Uterus (tissue), 4 donors: ENCODE measurements around the gene MUCL1. TPM values are rescaled to one million over a fixed set of nuclear protein-coding genes. Genes with fewer than 3 reads are reported as not detected.

Source experiments
- DNase-seq, 2 donors: peaks; one replicate each; pipeline ENCODE4 v3.0.0-alpha.2; 2019 to 2020
- H3K27ac ChIP-seq, 2 donors: fragments of 200-600 bp; sonication (generic); 1 replicate in 1 of 2; 2 replicates in 1 of 2; pipeline ENCODE4 v1.5.1; 2016 to 2018
- H3K27me3 ChIP-seq, 2 donors: fragments of 200-600 bp; sonication (generic); one replicate each; pipeline ENCODE4 v1.5.1; 2018 to 2019; ENCODE audit warnings: control low read depth in 1 of 2
- H3K36me3 ChIP-seq, 2 donors: fragments of 200-600 bp; sonication (generic); one replicate each; pipeline ENCODE4 v1.5.1; 2019; ENCODE audit warnings: control low read depth in 1 of 2
- H3K4me1 ChIP-seq, 2 donors: fragments of 200-600 bp; sonication (generic); one replicate each; pipeline ENCODE4 v1.5.1; 2018 to 2019; ENCODE audit warnings: control low read depth in 1 of 2
- H3K4me3 ChIP-seq, 2 donors: fragments of 200-600 bp; sonication (generic); 1 replicate in 1 of 2; 2 replicates in 1 of 2; pipeline ENCODE4 v1.5.1; 2018 to 2019; ENCODE audit warnings: mild to moderate bottlenecking in 1 of 2
- H3K9me3 ChIP-seq, 2 donors: fragments of 200-600 bp; sonication (generic); one replicate each; pipeline ENCODE4 v1.5.1; 2019; ENCODE audit warnings: control low read depth in 1 of 2
- POLR2A ChIP-seq, 2 donors: fragments of 450-650 bp; IDR thresholded peaks; one replicate each; pipeline ENCODE4 v1.6.1; 2016; ENCODE audit warnings: antibody characterized with exemption in 2 of 2, mild to moderate bottlenecking in 1 of 2, moderate library complexity in 1 of 2
- intact Hi-C: fragments of 100-400 bp; cut with DNase I; formaldehyde crosslinking; loops from one replicate; pipeline ENCODE4 v1.15.1; 2023; ENCODE audit warnings: low total_unique reads
- total RNA-seq, 4 donors: library from RNA; depleted of rRNA in 3 of 4; stranded (reverse); fragments of >200 nt in 3 of 4; gene quantifications; one replicate each; pipeline versions ENCODE4 v1.1.0 to v1.2.4, GENCODE V29; 2014 to 2023
- TF ChIP-seq, protein P1 (sequence below), 4 experiments: fragments of 200-600 bp in 2 of 4; fragments of 450-650 bp in 2 of 4; sonication (generic) in 2 of 4; IDR thresholded peaks; one replicate each; pipeline ENCODE4 v1.5.1; 2016 to 2019; ENCODE audit warnings: antibody characterized with exemption in 4 of 4, mild to moderate bottlenecking in 2 of 4, moderate library complexity in 1 of 4
- donor health status: DM: yes; HTN: yes; CAD: no.

Gene MUCL1
- total RNA-seq, 4 donors from 2014 or later: not detected

DNA sequence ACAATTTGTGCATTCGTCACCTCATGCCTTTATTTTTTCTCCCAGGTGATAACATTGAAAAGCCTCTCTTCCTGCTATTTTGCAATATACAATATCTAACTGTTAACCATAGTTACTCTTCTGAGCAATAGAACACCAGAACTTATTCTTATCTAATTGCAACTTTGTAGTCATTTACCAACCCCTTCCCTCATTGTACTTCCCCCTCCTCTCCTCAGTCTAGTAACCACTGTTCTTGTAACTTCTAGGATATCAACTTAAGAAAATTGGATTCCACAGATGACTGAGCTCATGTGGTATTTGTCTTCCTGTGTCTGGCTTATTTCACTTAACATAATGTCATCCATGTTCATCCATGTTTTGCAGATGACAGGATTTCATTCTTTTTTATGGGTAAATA, 7.6 kb downstream of the MUCL1 start:
- Histone ChIP-seq H3K4me3 (no peak overlapping the region), H3K9me3 (no peaks in the 10 kb centered on the region), H3K4me1 (no peaks in the 10 kb centered on the region), H3K36me3 (no peaks in the 10 kb centered on the region), H3K27me3 (no peaks in the 10 kb centered on the region), H3K27ac (no peak overlapping the region)
- DNase-seq: no peak
- intact Hi-C loops: no loop called here
- TF ChIP-seq, protein P1, sequence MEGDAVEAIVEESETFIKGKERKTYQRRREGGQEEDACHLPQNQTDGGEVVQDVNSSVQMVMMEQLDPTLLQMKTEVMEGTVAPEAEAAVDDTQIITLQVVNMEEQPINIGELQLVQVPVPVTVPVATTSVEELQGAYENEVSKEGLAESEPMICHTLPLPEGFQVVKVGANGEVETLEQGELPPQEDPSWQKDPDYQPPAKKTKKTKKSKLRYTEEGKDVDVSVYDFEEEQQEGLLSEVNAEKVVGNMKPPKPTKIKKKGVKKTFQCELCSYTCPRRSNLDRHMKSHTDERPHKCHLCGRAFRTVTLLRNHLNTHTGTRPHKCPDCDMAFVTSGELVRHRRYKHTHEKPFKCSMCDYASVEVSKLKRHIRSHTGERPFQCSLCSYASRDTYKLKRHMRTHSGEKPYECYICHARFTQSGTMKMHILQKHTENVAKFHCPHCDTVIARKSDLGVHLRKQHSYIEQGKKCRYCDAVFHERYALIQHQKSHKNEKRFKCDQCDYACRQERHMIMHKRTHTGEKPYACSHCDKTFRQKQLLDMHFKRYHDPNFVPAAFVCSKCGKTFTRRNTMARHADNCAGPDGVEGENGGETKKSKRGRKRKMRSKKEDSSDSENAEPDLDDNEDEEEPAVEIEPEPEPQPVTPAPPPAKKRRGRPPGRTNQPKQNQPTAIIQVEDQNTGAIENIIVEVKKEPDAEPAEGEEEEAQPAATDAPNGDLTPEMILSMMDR (IDR thresholded peaks at IDR 0.05): no peak
- no peak for TF ChIP-seq POLR2A (IDR thresholded peaks at IDR 0.05)

DNA sequence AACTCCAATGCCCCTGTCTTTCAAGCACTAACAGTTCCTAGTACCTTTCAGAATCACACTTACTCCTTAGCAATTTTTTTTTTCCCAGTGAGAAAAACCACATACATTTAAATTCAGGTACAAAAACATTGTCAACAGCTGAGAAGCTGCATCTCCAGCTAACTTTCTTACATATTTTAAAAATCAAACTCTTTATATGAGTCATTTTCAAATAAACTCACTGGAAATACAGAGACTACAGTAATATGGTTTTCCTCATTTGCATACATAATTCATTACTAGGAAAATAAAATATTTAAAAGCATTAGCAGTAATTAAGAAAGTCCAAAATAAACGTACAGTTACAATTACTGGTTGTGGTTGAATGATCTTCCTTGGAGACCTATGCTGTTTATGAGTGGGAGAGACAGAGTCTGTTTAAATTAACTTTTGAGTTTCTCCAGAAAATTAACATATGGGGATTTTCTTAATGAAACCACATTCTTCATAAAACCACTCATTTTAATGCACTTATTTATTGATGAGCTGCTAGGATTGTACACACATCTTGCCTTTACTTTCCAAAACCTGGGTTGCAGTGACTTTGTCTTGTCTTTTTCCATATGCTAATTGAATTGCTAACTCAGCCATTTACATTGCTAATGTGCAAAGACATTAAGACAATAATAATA, 9.8 kb downstream of the MUCL1 start:
- H3K36me3 ChIP-seq: no peaks in the 10 kb centered on the region
- H3K27me3 ChIP-seq: no peaks in the 10 kb centered on the region
- no peak overlapping the region for H3K4me3 ChIP-seq
- H3K27ac ChIP-seq: no peak overlapping the region
- no peaks in the 10 kb centered on the region for H3K9me3 ChIP-seq
- H3K4me1 ChIP-seq: no peaks in the 10 kb centered on the region
- TF ChIP-seq, protein P1 (IDR thresholded peaks at IDR 0.05): no peak
- TF ChIP-seq POLR2A (IDR thresholded peaks at IDR 0.05): no peak
- intact Hi-C loops: no loop called here
- no peak for DNase-seq

DNA sequence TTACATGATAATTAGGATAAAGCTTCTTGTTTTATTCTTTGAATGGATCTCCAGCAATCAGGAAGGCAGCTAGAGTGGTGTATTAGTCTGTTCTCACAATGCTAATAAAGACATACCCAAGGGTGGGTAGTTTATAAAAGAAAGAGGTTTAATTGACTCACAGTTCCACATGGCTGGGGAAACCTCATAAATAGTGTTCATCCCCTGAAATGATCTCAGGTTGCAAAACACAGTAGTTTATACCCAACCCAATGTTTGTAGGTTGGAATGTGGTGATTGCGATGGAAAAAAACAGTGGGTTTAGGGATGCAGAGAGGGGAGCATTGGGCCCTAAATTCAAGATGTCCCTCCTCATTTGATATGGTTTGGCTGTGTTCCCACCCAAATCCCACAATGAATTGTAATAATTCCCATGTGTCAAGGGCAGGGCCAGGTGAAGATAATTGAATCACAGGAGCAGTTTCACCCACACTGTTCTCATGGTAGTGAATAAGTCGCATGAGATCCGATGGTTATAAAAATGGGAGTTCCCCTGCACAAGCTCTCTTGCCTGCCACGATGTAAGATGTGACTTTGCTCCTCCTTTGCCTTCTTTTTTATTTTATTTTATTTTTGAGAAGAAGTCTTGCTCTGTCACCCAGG, 11.5 kb downstream of the MUCL1 start:
- no peaks in the 10 kb centered on the region for H3K9me3 ChIP-seq
- TF ChIP-seq POLR2A (IDR thresholded peaks at IDR 0.05): no peak
- TF ChIP-seq, protein P1 (IDR thresholded peaks at IDR 0.05): no peak
- no peak overlapping the region for H3K27ac ChIP-seq
- DNase-seq: no peak
- no peak overlapping the region for H3K4me3 ChIP-seq
- H3K4me1 ChIP-seq: no peaks in the 10 kb centered on the region
- intact Hi-C loops: no loop called here
- no peaks in the 10 kb centered on the region for H3K27me3 ChIP-seq
- H3K36me3 ChIP-seq: no peaks in the 10 kb centered on the region

DNA sequence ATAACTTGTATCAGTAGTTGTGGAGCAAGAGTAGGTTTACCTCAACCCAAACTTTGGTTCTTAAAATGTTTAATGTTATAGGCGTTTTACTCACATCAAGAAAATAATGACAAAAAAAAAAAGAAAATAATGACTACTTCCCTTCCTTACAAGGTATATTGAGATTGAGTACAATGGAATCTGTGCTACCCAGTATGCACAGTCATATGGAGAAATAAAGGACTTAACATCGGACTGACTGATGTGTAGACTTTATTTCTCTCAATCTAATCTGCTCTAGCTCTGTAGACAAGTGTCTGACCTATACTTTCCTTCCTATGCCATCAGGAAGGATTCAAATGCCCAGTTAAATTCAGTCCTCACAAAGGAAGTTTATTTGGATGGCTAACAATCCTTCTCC, 14.4 kb downstream of the MUCL1 start:
- intact Hi-C loops: no loop called here
- Histone ChIP-seq H3K36me3 (no peaks in the 10 kb centered on the region), H3K4me1 (no peaks in the 10 kb centered on the region), H3K27ac (no peak overlapping the region), H3K27me3 (no peaks in the 10 kb centered on the region), H3K9me3 (no peaks in the 10 kb centered on the region), H3K4me3 (no peak overlapping the region)
- TF ChIP-seq, protein P1 (IDR thresholded peaks at IDR 0.05): no peak
- no peak for TF ChIP-seq POLR2A (IDR thresholded peaks at IDR 0.05)
- DNase-seq: no peak

DNA sequence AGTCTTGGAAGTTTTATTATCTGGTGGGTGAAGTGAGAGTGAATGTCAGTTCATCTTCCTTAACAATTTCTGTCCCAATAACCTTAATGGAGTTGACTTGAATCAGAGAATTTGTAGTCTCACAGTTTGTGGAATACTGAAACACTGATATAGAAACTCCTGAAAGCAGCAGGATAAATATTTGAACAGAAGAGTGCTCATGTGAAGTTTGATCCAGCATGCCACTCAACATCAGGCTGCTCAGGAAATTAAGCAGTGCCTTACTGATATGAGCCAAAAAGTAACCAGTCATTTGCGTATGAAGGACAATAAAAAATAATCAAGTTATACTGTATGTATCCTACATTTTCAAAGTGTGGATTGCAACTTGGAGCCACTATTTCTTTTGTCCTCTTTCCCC, 15.7 kb downstream of the MUCL1 start:
- intact Hi-C loops: no loop called here
- no peak for TF ChIP-seq POLR2A (IDR thresholded peaks at IDR 0.05)
- TF ChIP-seq, protein P1 (IDR thresholded peaks at IDR 0.05): no peak
- no peak overlapping the region for H3K27ac ChIP-seq

More for the DNA sequence above, 15.7 kb downstream of the MUCL1 start:
- H3K27me3 ChIP-seq: no peaks in the 10 kb centered on the region
- no peaks in the 10 kb centered on the region for H3K36me3 ChIP-seq
- H3K4me1 ChIP-seq: no peaks in the 10 kb centered on the region
- DNase-seq: no peak
- H3K9me3 ChIP-seq: no peaks in the 10 kb centered on the region
- H3K4me3 ChIP-seq: no peak overlapping the region
